Fibroblast of skin of abdomen (primary cell): Measurements from ENCODE around the gene CGREF1.
"Not testable (repeated sequence)": the region's sequence is repeated elsewhere in the genome, so short reads cannot be mapped to it uniquely, and the experiment has no call there.

Experiments
- DNase-seq: peaks from one replicate; pipeline ENCODE4 v3.0.0-alpha.2; 2013

The CGREF1 gene

DNA sequence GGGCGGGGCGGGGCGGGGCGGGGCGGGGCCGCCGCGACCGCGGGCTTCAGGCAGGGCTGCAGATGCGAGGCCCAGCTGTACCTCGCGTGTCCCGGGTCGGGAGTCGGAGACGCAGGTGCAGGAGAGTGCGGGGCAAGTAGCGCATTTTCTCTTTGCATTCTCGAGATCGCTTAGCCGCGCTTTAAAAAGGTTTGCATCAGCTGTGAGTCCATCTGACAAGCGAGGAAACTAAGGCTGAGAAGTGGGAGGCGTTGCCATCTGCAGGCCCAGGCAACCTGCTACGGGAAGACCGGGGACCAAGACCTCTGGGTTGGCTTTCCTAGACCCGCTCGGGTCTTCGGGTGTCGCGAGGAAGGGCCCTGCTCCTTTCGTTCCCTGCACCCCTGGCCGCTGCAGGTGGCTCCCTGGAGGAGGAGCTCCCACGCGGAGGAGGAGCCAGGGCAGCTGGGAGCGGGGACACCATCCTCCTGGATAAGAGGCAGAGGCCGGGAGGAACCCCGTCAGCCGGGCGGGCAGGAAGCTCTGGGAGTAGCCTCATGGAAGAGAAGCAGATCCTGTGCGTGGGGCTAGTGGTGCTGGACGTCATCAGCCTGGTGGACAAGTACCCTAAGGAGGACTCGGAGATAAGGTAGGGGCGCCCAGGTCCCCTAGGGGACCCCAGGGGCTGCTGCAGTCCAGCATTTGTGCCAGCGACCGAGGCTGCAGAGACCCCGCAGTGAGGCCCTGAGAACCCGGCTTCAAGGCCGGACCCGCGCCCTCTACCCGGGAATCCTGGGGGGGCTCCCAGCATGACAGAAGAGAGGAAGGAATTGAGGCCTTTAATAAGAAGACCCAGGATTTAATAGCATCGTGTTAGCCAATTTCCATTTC is 32.0 kb downstream of the CGREF1 start, which contains the start of gene KHK:
KHK (plus strand) TSS at position 49 of the 870 bp plus-strand sequence; CDS start at position 537, 488 bp downstream.
- peak; percentile 24 for DNase-seq

- DNase-seq = peak; percentile 91
Observed at GRCh38 chr2:27086090-27086723, 32.7 kb downstream of the CGREF1 start.

DNA sequence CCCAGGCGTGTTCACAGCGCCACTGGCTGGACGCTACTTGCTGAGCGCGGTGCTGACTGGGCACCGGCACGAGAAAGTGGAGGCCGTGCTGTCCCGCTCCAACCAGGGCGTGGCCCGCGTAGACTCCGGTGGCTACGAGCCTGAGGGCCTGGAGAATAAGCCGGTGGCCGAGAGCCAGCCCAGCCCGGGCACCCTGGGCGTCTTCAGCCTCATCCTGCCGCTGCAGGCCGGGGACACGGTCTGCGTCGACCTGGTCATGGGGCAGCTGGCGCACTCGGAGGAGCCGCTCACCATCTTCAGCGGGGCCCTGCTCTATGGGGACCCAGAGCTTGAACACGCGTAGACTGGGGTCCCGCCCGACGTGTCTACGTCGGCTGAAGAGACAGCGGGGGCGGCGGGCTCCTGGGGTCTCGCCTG is 33.2 kb downstream of the CGREF1 start:
- DNase-seq = peak; percentile 58

DNA sequence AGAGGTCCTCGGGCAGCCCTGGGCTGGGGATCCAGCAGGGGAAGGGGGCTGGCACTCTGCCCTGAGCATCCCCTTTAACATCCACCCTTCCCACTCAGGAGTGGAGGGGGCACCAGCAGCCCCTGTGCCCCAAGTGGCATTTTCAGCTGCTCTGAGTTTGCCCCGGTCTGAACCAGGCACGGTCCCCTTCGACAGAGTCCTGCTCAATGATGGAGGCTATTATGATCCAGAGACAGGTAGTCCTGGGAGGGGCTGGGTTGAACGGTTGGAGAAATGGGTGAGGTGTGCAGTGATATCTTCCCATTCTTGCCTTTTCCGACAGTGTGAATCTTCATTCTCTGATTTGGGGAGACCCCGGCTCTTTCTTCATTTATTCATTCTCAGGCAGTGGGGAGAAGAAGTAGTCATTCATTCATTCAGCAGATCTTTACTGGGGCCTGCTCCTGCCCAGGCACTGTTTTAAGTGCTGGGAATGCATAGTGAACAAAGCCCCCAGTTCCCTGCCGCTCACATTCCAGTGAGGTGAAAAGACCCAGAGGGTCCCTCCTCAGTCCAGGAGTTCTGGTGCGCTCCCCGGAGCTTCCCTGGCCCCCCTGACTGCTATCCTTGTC is 33.8 kb downstream of the CGREF1 start:
- DNase-seq = no peak

- no peak for DNase-seq
Observed at GRCh38 chr2:27084297-27085061, 34.4 kb downstream of the CGREF1 start.

DNA sequence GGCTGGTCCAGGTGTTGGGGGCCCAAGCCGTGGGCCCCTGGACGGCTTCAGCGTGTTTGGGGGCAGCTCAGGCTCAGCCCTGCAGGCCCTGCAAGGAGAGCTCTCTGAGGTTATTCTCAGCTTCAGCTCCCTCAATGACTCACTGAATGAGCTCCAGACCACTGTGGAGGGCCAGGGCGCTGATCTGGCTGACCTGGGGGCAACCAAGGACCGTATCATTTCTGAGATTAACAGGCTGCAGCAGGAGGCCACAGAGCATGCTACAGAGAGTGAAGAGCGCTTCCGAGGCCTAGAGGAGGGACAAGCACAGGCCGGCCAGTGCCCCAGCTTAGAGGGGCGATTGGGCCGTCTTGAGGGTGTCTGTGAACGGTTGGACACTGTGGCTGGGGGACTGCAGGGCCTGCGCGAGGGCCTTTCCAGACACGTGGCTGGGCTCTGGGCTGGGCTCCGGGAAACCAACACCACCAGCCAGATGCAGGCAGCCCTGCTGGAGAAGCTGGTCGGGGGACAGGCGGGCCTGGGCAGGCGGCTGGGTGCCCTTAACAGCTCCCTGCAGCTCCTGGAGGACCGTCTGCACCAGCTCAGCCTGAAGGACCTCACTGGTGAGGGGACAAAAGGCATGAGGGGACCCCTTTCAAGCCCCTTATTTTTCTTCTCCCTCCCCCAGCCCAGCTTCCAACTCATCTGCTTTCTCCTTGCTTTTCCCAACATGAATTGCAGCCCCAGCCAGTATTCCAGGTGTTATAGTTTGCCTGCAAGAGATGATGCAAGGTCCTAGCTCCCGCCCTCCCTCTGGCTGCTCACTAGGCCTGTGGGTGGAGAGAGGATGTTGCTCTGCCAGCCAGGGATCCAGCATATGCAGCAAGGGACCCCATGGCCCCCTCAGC is 35.3 kb downstream of the CGREF1 start:
- DNase-seq = no peak

- no peak for DNase-seq
Observed at GRCh38 chr2:27082773-27083409, 36.0 kb downstream of the CGREF1 start.

DNA sequence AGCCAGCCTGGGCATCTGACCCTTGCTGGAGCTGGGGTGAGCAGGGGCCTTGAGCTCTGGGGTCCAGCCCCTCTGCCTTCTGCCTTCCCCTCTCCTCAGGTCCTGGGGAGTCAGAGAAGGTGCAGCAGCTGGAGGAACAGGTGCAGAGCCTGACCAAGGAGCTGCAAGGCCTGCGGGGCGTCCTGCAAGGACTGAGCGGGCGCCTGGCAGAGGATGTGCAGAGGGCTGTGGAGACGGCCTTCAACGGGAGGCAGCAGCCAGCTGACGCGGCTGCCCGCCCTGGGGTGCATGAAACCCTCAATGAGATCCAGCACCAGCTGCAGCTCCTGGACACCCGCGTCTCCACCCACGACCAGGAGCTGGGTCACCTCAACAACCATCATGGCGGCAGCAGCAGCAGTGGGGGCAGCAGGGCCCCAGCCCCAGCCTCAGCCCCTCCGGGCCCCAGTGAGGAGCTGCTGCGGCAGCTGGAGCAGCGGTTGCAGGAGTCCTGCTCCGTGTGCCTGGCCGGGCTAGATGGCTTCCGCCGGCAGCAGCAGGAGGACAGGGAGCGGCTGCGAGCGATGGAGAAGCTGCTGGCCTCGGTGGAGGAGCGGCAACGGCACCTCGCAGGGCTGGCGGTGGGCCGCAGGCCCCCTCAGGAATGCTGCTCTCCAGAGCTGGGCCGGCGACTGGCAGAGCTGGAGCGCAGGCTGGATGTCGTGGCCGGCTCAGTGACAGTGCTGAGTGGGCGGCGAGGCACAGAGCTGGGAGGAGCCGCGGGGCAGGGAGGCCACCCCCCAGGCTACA is 36.8 kb downstream of the CGREF1 start:
- DNase-seq = no peak

DNA sequence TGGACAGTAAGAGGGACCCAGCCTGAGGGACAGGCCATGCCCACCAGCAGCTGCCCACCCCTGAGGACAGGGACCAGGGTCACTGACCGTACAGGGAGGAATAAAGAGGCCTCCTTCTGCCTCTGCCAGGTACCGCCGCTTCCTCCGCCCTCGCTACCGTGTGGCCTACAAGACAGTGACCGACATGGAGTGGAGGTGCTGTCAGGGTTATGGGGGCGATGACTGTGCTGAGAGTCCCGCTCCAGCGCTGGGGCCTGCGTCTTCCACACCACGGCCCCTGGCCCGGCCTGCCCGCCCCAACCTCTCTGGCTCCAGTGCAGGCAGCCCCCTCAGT is 38.4 kb downstream of the CGREF1 start:
- DNase-seq = no peak

GRCh38 chr2:27080140-27080469 is 38.8 kb downstream of the CGREF1 start:
- no peak for DNase-seq

DNA sequence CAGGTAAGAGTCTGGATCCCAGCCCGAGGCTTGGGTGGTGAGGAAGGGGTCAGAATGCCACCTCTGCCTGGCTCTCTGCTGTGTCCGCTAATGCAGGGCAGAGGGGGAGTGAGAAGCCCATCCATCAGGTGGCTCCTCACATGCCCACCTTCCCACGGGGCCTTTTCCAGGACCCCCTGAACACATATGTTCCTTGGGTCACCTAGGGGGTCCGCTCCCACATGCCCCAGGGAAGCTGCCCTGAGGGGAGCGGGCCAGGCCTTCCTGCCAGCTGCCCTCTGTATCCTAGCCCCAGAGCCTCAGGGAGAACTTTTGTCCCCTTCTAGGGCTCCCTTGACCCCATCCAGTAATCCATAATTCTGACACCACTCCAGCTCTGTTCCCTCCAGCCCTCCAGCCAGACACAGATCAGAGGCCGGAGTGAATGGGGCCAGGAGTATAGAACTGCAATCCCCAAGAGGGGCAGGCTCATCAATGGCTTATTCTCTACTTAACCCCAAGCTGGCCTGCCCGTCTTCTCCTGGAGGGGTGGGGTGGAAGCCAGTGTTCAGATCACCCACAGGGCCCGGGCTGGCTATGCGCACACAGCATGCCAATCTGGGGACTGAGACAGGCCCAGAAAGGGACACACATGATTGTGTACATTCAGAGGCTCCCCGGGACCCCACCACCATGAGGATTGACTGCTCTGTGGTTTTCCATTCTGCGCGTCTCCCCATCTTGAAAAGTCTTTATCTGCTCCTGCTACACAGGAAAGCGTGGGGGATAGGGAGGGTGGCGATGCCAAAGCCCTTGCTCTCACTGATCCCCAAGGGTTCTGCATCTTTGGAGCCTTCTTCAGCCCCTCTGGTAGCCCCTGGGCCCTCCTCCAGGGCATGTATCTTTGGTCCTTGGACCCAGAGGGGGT is 39.4 kb downstream of the CGREF1 start:
- DNase-seq = no peak

GRCh38 chr2:27078267-27079194 is 40.4 kb downstream of the CGREF1 start, which contains the start of gene EMILIN1:
TSS of gene EMILIN1 (plus strand) at chr2:27078615. CDS start at chr2:27079066, 451 bp downstream.
- DNase-seq = peak; percentile 97

GRCh38 chr2:27077231-27077630 is 41.7 kb downstream of the CGREF1 start:
- DNase-seq = no peak

DNA sequence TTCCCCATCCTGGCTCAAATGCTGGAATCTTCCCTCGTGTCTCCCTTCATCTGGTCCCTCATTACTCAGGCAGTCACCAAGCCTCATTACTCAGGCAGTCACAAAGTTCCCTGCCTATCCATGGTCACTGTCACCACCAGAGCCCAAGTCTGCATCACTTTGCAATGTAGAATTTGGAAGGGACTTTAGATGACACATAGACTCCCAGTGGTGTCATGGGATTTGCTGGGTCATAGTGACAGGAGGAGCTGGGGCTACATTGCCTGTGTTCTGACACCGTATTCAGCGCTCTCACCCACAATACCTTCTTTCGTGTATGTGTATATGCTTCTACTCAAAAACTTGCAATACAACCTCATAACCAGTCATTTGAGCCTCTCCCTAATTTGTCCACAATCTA is 42.6 kb downstream of the CGREF1 start:
- no peak for DNase-seq

GRCh38 chr2:27075566-27075871 is 43.4 kb downstream of the CGREF1 start:
- DNase-seq = not testable (repeated sequence)

- DNase-seq = peak; percentile 44
Observed at GRCh38 chr2:27074738-27075565, 44.0 kb downstream of the CGREF1 start.

DNA sequence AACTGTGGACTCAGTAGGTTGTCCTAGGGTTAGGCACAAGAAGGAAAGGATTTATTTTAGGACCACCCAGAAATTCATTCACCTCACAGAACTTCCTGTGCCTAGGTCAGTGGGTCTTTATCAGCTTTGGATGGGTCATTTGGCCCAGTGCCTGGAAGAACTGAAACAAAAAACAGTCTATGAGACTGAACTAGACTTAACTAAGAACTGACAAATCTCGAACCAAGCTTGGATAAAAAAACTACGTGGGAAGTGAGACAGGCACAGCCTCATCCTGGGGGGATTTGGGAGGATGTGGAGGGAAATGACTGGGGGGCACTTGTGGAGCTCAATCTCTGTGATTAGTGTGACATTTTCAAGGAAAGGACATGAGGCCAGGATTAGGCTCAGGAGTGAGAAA is 45.1 kb downstream of the CGREF1 start:
- no peak for DNase-seq
